Esophagus squamous epithelium (tissue), 4 donors: ENCODE data around the gene PGS1.

Experiments used
- CTCF ChIP-seq, 6 experiments: fragments of 450-650 bp in 4 of 6; fragments of 200-600 bp in 2 of 6; sonication (generic) in 2 of 6; IDR thresholded peaks; one replicate each; pipeline ENCODE4 v1.5.1; 2016 to 2019; ENCODE audit warnings: antibody characterized with exemption in 6 of 6, mild to moderate bottlenecking in 4 of 6, moderate library complexity in 4 of 6
- POLR2A ChIP-seq, 4 donors: fragments of 450-650 bp; IDR thresholded peaks; one replicate each; pipeline ENCODE4 v1.6.1; 2017; ENCODE audit warnings: antibody characterized with exemption in 4 of 4, mild to moderate bottlenecking in 4 of 4, moderate library complexity in 3 of 4

DNA sequence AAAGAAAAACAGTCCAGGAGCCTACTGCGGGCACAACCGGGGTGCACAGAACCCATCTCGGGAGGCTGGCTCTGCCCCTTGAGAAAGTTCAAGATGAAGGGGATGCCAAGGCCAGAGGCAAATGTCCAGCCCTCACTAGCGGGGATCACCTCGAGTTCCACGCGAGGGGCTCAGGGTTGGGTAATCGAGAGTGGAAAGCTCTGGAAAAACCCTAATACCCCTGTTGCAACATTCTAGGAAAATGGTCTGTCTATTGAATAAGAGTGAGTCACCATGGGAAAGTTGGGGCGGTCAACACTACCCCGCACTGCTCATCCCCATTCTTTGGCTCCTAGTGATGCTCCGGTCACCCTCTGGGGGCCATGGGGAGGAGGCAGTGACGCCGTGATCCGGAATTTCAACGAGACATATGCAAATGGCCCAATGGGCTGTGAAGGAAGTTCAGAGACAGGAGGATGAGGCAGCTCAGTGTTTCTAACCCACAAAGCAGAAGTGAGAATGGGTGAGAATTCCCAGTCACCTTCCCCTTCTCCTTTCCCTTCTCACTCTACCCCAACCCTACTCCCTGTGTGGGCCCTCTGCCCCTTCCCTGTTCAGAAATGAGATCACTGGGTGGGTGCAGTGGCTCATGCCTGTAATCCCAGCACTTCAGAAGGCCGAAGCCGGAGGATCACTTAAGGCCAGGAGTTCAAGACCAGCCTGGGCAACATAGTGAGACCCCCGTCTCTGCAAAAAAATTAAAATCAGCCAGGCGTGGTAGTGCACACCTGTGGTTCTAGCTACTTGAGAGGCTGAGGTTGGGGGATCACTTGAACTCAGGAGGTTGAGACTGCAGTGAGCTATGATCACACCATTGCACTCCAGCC, 41.0 kb upstream of the PGS1 start:
- TF ChIP-seq CTCF (IDR thresholded peaks at IDR 0.05) (no peak), POLR2A (IDR thresholded peaks at IDR 0.05) (no peak)
